HepG2 (cell line): ENCODE data around the gene GPX5. TPM values are rescaled to one million over a fixed set of nuclear protein-coding genes. Genes with fewer than 3 reads are reported as not detected.

Experiments
- AHDC1 ChIP-seq: sonication (generic); formaldehyde crosslinking; IDR thresholded peaks from 2 replicates; pipeline ENCODE4 v1.5.1; 2020; ENCODE audit warnings: mild to moderate bottlenecking, missing genetic modification reagents, borderline replicate concordance
- E2F1 ChIP-seq: sonication (generic); formaldehyde crosslinking; IDR thresholded peaks from 2 replicates; pipeline ENCODE4 v1.5.0; 2020; ENCODE audit warnings: missing genetic modification reagents
- ELF1 ChIP-seq: sonication (generic); formaldehyde crosslinking; IDR thresholded peaks from 2 replicates; pipeline ENCODE4 v1.4.0; 2020; ENCODE audit warnings: missing genetic modification reagents
- FOXA1 ChIP-seq, 2 experiments: fragments of 450-650 bp in 1 of 2; sonication (generic) in 1 of 2; formaldehyde crosslinking in 1 of 2; IDR thresholded peaks; 2 replicates each; pipeline versions ENCODE4 v1.4.0 to v1.6.1; 2016 to 2020; ENCODE audit warnings: missing genetic modification reagents in 1 of 2
- HOXD1 ChIP-seq: sonication (generic); formaldehyde crosslinking; IDR thresholded peaks from 2 replicates; pipeline ENCODE4 v1.5.0; 2020; ENCODE audit warnings: missing genetic modification reagents
- JDP2 ChIP-seq: sonication (generic); formaldehyde crosslinking; IDR thresholded peaks from 2 replicates; pipeline ENCODE4 v1.8.1; 2022; ENCODE audit warnings: missing genetic modification reagents, borderline replicate concordance
- NFIB ChIP-seq: sonication (generic); formaldehyde crosslinking; IDR thresholded peaks from 2 replicates; pipeline ENCODE4 v1.9.0; 2021; ENCODE audit warnings: missing genetic modification reagents, mild to moderate bottlenecking, borderline replicate concordance
- PRDM15 ChIP-seq: sonication (generic); formaldehyde crosslinking; IDR thresholded peaks from 2 replicates; pipeline ENCODE4 v1.4.0; 2020; ENCODE audit warnings: missing genetic modification reagents
- TBP ChIP-seq: sonication (generic); formaldehyde crosslinking; IDR thresholded peaks from 2 replicates; pipeline ENCODE4 v1.5.0; 2020; ENCODE audit warnings: missing genetic modification reagents
- THAP11 ChIP-seq: IDR thresholded peaks from 2 replicates; pipeline ENCODE4 v1.6.1; 2016; ENCODE audit warnings: missing biosample characterization, missing genetic modification reagents
- ZNF20 ChIP-seq: sonication (generic); formaldehyde crosslinking; IDR thresholded peaks from 2 replicates; pipeline ENCODE4 v1.4.0; 2020; ENCODE audit warnings: mild to moderate bottlenecking, moderate library complexity, missing genetic modification reagents
- ZNF275 ChIP-seq: sonication (generic); formaldehyde crosslinking; IDR thresholded peaks from 2 replicates; pipeline ENCODE4 v1.8.0; 2022; ENCODE audit warnings: missing genetic modification reagents, mild to moderate bottlenecking, inconsistent platforms, borderline replicate concordance
- ZNF282 ChIP-seq: fragments of 450-650 bp; IDR thresholded peaks from 2 replicates; pipeline ENCODE4 v1.6.1; 2018; ENCODE audit not compliant: partially characterized antibody
- ZNF30 ChIP-seq: sonication (generic); formaldehyde crosslinking; IDR thresholded peaks from 2 replicates; pipeline ENCODE4 v1.5.0; 2020; ENCODE audit warnings: mild to moderate bottlenecking, missing genetic modification reagents
- ZNF468 ChIP-seq: sonication (generic); formaldehyde crosslinking; IDR thresholded peaks from 2 replicates; pipeline ENCODE4 v1.8.0; 2022; ENCODE audit warnings: mild to moderate bottlenecking, moderate library complexity, missing genetic modification reagents
- ZNF552 ChIP-seq: sonication (generic); formaldehyde crosslinking; IDR thresholded peaks from 2 replicates; pipeline ENCODE4 v1.9.0; 2022; ENCODE audit warnings: missing genetic modification reagents, mild to moderate bottlenecking, borderline replicate concordance
- ZSCAN21 ChIP-seq: sonication (generic); formaldehyde crosslinking; IDR thresholded peaks from 2 replicates; pipeline ENCODE4 v1.8.0; 2022; ENCODE audit warnings: mild to moderate bottlenecking, missing genetic modification reagents, moderate library complexity, borderline replicate concordance
- polyA plus RNA-seq, 8 experiments: library from polyadenylated mRNA; depleted of rRNA in 3 of 8; stranded (reverse) in 7 of 8; unstranded in 1 of 8; fragments of >200 nt; fragmentation: Illumina TruSeq in 4 of 8; extraction: Trizol in 4 of 8; gene quantifications; 2 replicates each; pipeline versions ENCODE4 v1.2.1 to v1.2.3, GENCODE V29; 2011 to 2016; ENCODE audit warnings: low read depth in 4 of 8, missing spikeins in 1 of 8, mixed read lengths in 1 of 8; ENCODE audit not compliant: insufficient read depth in 1 of 8
- total RNA-seq, 5 experiments: library from RNA; depleted of rRNA; stranded (reverse); fragments of >200 nt; fragmentation: Illumina TruSeq; extraction: Trizol; gene quantifications; 2 replicates each; pipeline ENCODE4 v1.2.3, GENCODE V29; 2016; ENCODE audit warnings: low read depth in 1 of 5

GPX5 gene
- total and polyA plus RNA-seq, 2 of the 13 experiments (the other 11 are each of a cell fraction or from before 2014, with no cell fraction given): not detected

GRCh38 chr6:28553986-28554881, 28.6 kb downstream of the GPX5 start (continued):
- 0 out of 2 replicates have a peak, but pooled peaks have one; percentile 25 for TF ChIP-seq E2F1 (CRISPR knock-in tag)
- TF ChIP-seq ZNF468 (CRISPR knock-in tag): no peak
- no peak for TF ChIP-seq ZNF552
- TF ChIP-seq ELF1 (CRISPR knock-in tag): no peak
- TF ChIP-seq ZNF30: no peak
- no peak for TF ChIP-seq FOXA1 (IDR thresholded peaks at IDR 0.05)
- no peak for TF ChIP-seq FOXA1 (CRISPR knock-in tag; IDR thresholded peaks at IDR 0.05)
- no peak for TF ChIP-seq TBP (CRISPR knock-in tag)
- no peak for TF ChIP-seq ZSCAN21 (CRISPR knock-in tag)
- TF ChIP-seq JDP2 (CRISPR knock-in tag): no peak
- no peak for TF ChIP-seq ZNF282
- TF ChIP-seq NFIB (CRISPR knock-in tag): no peak
- TF ChIP-seq AHDC1 (CRISPR knock-in tag): no peak
- no peak for TF ChIP-seq PRDM15 (CRISPR knock-in tag)
- no peak for TF ChIP-seq ZNF275 (CRISPR knock-in tag)
- no peak for TF ChIP-seq HOXD1 (CRISPR knock-in tag)
- no peak for TF ChIP-seq ZNF20 (CRISPR knock-in tag)
- no peak for TF ChIP-seq THAP11 (CRISPR knock-in tag)
